GM19351 (cell line): Measurements from ENCODE around the gene C1orf56.

ENCODE experiments used
- ATAC-seq: cut with Tn5 transposase; IDR thresholded peaks from one replicate; pipeline ENCODE4 v1.9.1; 2021; ENCODE audit warnings: mild to moderate bottlenecking, moderate library complexity; ENCODE audit not compliant: unreplicated experiment

C1orf56 gene, protein sequence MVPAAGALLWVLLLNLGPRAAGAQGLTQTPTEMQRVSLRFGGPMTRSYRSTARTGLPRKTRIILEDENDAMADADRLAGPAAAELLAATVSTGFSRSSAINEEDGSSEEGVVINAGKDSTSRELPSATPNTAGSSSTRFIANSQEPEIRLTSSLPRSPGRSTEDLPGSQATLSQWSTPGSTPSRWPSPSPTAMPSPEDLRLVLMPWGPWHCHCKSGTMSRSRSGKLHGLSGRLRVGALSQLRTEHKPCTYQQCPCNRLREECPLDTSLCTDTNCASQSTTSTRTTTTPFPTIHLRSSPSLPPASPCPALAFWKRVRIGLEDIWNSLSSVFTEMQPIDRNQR

DNA sequence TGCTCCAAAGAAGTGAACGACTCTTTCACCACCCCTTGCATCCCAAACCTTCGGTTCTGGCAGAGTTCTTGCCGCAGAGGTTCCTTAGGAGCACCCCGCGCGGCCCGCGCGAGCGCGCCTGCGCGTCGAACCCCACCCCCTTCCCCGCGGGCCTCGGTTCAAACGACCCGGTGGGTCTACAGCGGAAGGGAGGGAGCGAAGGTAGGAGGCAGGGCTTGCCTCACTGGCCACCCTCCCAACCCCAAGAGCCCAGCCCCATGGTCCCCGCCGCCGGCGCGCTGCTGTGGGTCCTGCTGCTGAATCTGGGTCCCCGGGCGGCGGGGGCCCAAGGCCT lies at the start of gene C1orf56:
C1orf56 (plus strand) TSS at position 161 of the 334 bp plus-strand sequence; CDS start at position 258, 97 bp downstream.
- ATAC-seq = peak; percentile 53

DNA sequence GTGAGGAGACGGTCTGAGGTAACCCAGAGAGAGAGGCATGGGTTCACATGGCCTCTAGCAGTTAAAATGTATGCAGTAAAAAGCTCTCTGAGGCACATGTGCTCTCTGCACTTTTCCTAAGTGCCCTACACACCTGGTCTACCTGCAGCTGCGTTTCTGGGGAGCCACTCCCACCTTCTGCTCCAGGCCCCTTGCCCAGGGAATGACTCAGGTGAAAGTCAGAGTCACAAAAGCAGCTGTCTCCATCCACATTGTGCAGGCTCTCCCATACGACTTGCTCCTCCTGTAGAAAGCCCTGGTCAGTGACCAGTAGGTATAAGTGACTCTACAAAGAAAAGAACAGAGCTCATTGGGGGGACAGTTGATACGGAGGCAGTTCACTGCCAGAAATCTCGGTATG lies 49.6 kb upstream of the C1orf56 start:
- no peak for ATAC-seq

DNA sequence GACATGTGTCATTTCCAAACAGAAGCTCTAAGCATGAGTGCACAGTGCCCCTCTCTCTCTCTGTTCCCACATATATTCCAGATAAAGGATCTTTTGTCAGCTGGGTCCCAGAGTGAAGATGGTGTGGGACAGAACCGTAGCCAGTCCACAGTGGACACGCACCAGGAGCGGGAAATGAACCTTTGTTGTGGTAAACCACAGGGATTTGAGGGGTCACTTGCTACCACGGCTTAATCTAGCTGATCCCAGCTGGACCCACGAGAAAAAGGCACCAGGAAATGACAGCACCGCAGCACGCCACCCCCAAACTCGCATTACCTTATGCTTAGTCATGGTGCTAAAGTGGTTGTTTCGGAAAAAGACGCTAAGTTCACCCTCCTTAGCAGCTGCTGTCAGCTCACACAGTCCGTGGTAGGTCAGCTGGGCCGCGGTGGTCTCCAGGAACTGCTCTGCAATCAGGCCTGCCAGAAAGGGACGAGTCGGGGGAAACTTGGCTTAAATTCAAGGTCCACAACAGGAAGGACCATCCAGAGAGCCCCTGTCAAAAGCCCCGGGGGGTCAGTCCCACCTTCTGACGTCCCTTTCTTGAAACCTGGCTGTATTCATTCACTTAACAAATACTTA lies 48.4 kb upstream of the C1orf56 start:
- no peak for ATAC-seq

DNA sequence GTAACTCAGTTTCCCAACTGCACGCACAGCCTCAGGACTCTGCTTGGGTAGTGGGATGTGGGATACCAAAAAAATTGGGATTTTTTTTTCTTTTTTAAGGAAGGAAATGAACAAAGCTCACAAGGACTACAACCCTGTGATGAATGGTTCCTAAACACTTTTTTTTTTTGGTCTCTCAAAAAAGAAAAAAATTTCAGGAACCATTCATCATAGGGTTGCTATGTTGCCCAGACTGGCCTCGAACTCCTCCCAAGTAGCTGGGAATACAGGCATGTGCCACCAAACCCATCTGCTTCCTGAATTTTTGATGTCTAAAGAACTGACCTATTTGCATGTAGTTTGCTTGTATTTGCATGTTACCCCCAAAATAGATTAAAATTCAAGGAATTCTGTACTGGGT lies 47.6 kb upstream of the C1orf56 start:
- ATAC-seq = no peak

DNA sequence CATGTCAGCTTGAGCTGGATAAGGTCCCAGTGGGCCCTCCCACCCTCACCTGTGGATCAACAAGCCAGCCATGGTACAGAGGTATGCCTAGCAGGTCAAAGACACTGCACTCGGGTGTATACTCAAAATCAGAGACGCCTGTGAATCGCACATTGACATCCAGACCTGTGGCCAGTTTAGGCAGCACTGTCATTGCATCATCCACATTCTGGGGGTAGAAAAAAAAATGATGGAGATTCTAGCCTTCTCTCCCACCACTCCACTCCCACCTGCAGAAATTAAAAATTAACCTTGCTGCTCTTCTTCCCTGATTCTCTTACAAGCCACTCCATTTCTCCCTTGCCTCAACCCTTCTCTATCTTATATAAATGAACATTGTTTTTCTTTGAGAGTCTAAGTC lies 47.1 kb upstream of the C1orf56 start:
- ATAC-seq = no peak

DNA sequence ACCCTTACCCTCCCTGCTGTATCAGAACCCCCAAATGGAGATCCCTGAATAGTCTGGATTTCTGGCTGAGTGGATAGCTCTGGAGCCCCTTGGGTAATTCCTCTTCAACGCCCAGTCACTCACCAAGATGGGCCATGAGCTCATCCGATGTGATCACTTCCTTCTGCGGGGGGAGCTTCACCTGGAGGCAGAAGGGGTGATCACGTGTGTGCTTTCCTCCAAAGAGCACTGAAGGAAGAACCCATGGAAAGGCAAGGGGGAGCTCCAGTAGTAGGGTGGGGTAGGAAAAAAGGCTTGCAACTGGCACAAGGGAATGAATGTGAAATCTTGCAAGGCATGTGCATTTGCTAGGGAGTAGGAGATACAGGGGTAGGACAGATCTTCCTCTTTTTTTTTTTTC lies 45.9 kb upstream of the C1orf56 start:
- no peak for ATAC-seq

DNA sequence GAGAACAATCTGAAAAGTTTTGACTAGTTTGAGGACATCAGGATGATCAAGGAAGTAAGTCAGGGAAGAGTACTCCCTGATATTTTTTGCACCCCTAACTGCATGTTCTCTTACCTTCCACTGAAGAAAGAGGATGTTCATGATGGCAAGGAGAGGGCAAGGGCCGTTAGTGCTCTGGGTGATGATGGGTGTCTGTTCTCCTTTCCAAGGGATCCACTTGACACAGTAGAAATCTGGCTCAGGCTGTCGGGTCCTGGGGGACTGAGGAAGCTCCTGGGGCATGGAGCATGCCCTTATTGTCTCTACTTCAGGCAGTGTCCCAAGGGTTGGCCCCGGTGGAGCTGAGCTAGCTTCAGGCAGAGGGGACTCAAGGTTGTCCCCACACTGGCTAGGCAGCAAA lies 45.5 kb upstream of the C1orf56 start:
- no peak for ATAC-seq

DNA sequence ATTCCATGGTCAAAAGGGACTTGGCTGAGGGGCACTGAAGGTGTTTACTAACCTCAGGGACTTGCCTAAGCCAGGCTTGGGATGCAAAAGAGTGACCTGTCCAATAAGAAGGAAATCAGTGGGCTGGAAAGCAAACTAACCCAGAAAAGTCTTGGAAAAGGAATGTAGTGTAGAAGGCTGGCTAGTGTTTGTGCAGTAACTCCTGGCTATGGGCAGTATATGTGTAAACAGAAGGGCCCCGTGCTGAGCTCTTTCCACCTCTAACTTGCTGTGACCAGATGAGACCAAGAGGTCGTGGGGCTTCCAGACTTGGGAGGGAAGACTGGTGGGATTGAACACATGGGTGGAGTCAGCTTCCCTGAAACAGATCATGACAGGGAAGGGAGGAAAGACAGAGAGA lies 44.9 kb upstream of the C1orf56 start:
- ATAC-seq = no peak

DNA sequence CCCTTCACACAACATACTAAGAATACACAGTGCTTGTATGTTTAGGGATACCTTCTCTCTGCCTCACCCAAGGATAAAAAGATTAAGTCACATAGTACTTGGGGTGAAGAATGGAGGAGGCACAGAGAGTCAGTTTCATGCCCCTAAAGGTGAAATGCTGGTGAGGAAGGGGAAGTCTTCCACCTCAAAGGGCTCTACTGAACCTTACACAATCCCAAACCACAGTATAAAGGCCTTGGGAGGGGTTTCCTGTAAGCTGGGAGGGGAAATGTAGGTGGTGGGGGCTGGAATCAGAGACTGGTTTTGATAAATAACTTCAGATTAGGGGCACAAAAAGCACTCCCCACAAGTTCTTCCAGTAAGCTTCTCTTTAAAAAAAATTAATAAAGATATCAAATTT lies 44.4 kb upstream of the C1orf56 start:
- no peak for ATAC-seq

DNA sequence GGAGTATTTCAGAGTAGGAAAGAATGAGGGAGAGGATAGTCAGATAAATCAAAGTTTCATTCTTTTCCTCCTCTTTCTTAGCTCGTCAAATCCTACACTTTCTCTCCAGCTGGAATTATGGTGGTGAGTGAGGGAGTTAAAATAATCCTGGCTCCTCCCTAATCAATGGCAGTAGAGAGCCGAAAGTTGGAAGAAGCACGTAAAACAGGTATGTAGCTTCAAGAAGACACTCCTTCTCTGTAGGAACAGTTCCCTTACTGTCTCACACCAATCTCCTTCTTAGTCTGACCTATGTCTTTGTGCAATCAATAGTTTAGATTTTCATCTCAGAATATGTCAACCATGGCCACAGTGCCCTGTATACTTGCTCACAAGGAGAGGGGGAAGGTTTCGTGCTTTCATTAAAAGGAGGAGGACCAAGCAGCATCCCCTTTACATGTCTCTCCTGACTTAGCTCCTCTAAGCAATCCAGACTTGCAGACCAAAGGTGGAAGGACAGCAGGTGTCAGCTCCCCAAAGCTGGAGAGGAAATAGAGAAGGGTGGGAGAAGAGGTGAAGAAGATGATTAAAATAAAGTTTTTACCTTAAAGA lies 41.7 kb upstream of the C1orf56 start:
- ATAC-seq = no peak

DNA sequence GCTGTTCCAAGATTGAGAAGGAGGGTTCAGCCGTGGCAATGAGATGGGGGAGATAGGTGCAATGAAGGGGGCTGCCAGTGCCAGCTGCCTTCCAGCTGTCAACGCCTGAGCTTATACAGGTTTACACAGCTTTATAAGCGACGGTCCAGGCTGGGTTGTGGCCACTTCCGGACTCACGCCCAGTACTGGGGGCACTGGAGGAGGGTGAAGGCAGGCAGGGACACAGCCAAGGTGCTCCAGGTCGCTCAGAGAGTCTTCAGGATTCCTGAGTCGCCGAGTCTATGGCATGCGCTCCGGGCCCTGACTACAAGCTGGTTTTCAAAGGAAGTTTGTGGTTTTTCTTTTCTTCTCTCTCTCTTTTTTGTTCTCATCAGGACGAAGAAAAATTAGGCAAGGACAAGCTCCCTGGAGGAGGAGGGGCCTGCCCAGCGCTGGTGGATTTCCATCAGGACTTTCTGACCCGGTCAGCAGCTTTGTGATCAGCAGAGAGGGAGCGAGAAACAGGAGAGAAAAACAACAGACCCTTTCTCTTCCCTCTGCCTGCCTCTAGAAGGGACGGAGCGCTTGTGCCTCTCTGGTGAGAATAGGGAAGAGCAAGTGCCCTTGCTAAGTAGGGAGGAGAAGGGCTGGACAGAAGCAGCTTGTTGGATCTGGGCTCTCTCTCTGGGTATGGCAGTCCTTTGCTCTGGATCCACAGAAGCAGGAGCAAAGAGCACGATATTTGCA lies 41.1 kb upstream of the C1orf56 start, which contains the start of gene MINDY1:
MINDY1 (minus strand) TSS at position 576 of the 726 bp plus-strand sequence. CDS start 4,285 bp downstream, outside the sequence.
- no peak for ATAC-seq

DNA sequence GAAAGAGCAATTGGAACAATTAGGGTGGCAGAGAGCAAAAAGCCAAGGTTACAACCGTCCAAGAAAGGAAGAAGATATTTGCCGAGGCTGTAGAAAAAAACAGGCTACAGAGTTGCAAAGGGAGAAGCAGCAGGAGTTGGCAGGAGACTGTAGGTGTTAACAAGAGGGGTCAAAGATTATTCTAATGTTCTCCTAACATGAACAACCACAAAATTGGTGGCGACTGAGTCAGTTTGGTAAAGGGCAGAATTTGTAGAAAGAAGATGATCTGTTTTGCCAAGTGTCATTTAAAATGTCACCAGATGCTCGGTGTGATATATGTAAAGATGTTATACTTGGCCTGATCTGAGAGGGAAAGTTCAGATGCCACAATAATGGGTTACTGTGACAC lies 39.7 kb upstream of the C1orf56 start:
- ATAC-seq = no peak

DNA sequence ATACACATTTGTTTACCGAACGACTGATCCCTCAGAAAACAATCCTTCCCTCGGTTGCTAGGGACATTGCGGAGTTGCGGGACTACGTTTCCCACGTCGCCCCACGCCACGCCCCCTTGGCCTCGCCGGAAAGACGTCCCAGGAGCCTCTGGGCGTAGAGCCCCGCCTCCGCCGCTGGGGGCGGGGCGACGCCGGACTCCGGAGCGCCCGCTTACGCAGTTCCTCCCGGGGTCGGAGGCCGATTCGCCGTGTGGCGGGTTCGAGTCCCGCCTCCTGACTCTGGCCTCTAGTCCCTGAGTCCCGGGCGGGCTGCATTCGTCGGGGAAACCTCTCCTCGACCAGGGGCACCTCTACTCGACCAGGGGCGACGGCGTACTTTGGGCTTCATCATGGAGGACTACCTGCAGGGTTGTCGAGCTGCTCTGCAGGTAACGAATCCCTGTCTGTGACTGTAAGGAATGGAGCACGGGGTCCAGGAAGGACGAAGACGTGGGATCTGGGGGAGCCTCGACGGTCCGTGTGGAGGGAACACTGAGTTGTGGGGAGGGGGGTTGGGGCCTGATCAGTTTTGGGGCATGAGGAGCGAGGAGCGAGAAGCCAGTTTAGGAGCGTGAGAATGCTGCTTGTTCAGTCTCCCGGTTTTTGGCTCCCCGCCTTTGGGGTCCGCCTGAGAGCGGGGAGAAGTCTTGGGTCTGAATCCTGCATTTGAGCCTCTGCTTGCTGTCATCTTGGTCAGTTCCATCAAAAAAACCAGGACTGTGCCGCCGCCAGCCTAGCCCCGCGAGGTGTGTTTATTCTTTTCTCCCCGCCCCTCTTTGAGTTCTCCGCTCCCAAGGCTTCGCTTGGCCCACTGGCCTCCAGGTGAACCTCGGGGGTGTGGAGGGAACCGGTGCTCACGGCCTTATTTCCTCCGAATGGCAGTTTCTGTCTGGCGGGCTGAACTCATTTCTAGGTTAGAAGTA lies 39.0 kb upstream of the C1orf56 start, which contains the start of gene PRUNE1:
PRUNE1 (plus strand) TSS at position 206 of the 962 bp plus-strand sequence; CDS start at position 390, 184 bp downstream.
- ATAC-seq = peak; percentile 63

DNA sequence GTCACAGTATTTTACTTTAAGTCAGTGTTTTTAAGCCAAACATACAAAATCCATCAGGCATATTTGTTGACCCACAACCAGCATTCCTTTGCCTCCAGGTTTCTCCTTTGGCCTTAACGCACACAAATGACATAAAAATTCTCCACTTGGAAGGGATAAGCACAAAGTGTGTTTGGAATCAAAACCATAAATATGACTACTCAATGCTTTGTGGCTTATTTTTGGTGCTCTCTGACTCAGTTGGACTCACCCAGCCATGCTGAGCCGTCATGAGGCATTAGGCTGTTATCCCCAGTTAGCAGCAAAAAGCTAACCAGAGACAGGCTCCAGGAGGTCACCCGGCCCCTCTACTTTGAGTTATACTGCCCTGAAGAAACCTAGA lies 38.4 kb upstream of the C1orf56 start:
- ATAC-seq = no peak

DNA sequence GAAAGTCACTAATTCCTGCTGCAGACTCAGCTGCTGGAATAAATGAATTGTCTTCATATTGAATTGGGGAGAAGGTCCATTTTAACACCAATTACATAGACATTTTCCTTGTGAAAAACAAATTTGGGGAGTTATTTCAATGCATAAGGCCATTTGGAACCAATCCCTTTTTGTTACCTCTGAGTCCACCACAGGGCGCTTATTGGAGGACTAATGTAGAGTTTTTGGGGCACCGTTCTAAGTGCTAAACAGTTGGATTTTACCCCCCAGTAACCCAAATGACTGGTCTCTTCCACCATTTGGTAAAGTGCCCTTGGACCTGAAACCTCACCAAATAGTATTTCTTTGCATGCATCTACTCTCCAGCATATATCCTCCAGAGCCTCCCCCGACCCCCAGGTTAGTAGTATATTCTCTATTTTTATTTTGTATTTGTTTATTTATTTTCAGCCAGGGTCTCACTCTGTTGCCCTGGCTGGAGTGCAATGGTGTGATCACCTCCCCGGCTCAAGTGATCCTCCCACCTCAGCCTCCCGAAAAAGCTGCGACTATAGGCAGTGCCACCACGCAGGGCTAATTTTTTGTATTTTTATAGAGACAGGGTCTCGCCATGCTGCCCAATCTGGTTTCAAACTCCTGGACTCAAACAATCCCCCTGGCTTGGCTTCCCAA lies 37.7 kb upstream of the C1orf56 start:
- no peak for ATAC-seq

DNA sequence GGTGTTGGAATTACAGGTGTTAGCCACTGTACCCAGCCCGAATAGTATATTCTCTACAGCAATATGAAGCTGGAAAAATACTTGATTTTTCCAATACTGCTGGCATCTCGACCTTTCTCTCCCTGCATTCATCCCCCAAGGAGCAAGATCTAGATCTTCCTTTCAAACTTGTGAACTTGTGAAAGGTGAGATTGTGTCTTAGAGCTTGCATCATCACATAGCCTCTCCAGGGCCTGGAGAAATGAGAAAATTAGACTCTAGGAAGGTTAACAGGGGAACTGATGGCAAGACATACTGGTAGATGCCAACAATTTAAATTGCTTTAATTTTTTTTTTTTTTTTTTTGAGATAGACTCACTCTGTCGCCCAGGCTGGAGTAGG lies 37.2 kb upstream of the C1orf56 start:
- ATAC-seq = no peak

DNA sequence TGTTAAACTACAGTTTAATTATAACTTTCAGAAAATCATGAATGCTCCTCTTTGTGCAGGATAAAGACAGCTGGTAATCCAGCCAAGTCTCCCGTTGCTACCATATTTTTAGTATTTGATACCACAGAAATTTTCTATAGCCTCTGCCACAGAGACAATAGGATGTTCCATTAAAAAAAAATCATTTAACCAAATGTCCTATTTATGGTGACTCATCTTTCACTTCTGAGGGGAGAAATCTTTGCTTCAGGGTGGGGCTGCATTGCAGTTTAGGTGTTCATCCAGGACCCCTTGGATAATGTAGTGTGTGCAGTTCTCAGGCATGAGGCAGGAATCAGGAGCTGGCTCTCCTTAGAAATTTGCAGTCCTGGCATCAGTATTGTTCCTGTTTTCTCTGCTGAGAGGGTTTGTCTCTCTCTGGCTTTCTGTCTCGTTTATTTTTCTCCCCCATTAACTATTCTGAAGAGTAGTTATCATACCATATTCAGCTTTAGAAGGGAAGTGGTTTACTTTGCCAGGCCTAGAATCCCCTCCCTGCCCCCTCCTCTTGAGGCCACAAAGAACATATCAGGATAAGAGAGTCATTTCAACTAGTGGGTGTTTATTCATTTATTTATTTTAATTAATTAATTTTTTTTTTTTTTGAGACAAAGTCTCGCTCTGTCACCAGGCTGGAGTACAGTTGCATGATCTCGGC lies 36.2 kb upstream of the C1orf56 start:
- ATAC-seq = no peak

DNA sequence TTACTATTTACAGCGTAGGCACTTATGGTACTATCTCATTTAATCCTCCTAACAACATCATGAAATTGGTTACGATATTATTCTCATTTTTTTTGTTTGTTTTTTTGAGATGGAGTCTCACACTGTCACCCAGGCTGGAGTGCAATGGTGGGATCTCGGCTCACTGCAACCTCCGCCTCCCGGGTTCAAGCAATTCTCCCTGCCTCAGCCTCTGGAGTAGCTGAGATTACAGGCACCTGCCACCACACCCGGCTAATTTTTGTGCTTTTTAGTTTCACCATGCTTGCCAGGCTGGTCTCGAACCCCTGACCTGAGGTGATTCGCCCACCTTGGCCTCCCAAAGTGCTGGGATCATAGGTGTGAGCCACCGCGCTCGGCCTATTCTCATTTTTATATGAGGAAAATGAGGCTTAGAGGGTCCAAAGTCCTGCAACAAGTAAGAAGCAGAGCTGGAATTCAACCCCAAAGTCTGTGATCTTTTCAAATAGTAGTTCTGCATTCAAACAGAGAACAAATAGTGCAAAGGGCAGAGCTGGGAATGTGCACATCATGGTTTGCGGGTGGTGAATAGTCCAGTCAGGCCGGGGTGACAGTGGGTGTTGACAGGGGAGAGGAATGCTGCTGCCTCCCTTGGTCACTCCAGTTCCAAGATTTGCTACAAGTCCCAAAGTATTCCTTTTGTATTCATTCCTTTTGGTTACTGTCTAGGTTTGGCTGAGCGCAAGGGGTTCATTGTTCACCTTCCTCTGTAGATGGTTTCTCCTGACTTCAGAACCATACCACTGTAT lies 34.7 kb upstream of the C1orf56 start:
- no peak for ATAC-seq
